Measurements from ENCODE around the gene TOP3A.

GRCh38 chr17:18248811-18249210 is 66.0 kb downstream of the TOP3A start:
- TF ChIP-seq CTCF (IDR thresholded peaks at IDR 0.05) (no peak), POLR2A (IDR thresholded peaks at IDR 0.05) (no peak), POLR2AphosphoS5 (IDR thresholded peaks at IDR 0.05) (no peak)

All from prostate gland (tissue), 2 donors.